Neural progenitor cell (in vitro differentiated cells): ENCODE data around the gene CACHD1. TPM values are rescaled to one million over a fixed set of nuclear protein-coding genes. Genes with fewer than 3 reads are reported as not detected.
"Not testable (repeated sequence)": the region's sequence is repeated elsewhere in the genome, so short reads cannot be mapped to it uniquely, and the experiment has no call there.

ENCODE experiments used
- DNase-seq: peaks from one replicate; pipeline ENCODE4 v3.0.0-alpha.2; 2016; ENCODE audit warnings: low spot score
- H2AFZ ChIP-seq: fragments of 200-600 bp; sonication (generic); replicated peaks from 2 replicates; pipeline ENCODE4 v1.6.1; 2016; ENCODE audit warnings: antibody characterized with exemption
- H3F3A ChIP-seq: fragments of 200-600 bp; sonication (generic); 2 replicates; pipeline ENCODE4 v1.6.1; 2016; ENCODE audit warnings: antibody characterized with exemption, low read depth
- H3K27ac ChIP-seq: fragments of 200-600 bp; sonication (generic); 2 replicates; pipeline ENCODE4 v1.5.1; 2016; ENCODE audit warnings: mild to moderate bottlenecking
- H3K27me3 ChIP-seq: fragments of 200-600 bp; sonication (generic); 2 replicates; pipeline ENCODE4 v1.6.1; 2016; ENCODE audit warnings: mild to moderate bottlenecking, moderate library complexity
- H3K36me3 ChIP-seq: fragments of 200-600 bp; sonication (generic); 2 replicates; pipeline ENCODE4 v1.5.1; 2016
- H3K4me1 ChIP-seq: fragments of 200-600 bp; sonication (generic); 2 replicates; pipeline ENCODE4 v1.6.1; 2016; ENCODE audit warnings: mixed run types
- H3K4me2 ChIP-seq: fragments of 200-600 bp; sonication (generic); 2 replicates; pipeline ENCODE4 v1.6.1; 2016
- H3K4me3 ChIP-seq: fragments of 200-600 bp; sonication (generic); 2 replicates; pipeline ENCODE4 v1.5.1; 2016
- H3K79me2 ChIP-seq: fragments of 200-600 bp; sonication (generic); 2 replicates; pipeline ENCODE4 v1.6.1; 2016; ENCODE audit warnings: low read depth
- H3K9ac ChIP-seq: fragments of 200-600 bp; sonication (generic); 2 replicates; pipeline ENCODE4 v1.6.1; 2016
- H3K9me3 ChIP-seq: fragments of 200-600 bp; sonication (generic); 2 replicates; pipeline ENCODE4 v1.5.1; 2016; ENCODE audit warnings: low read depth
- H4K20me1 ChIP-seq: fragments of 200-600 bp; sonication (generic); 2 replicates; pipeline ENCODE4 v1.6.1; 2016; ENCODE audit warnings: low read depth
- H3K27ac Mint-ChIP-seq: 3 replicates; pipeline ENCODE4 v1.8.0; 2021; ENCODE audit warnings: mixed read lengths
- H3K27me3 Mint-ChIP-seq: 2 replicates; pipeline ENCODE4 v1.8.0; 2022; ENCODE audit warnings: low read depth, mild to moderate bottlenecking, inconsistent platforms, moderate library complexity, mixed read lengths; ENCODE audit not compliant: insufficient read depth
- H3K36me3 Mint-ChIP-seq: 3 replicates; pipeline ENCODE4 v1.8.0; 2021; ENCODE audit warnings: mixed read lengths
- H3K4me1 Mint-ChIP-seq: 3 replicates; pipeline ENCODE4 v1.8.0; 2021; ENCODE audit warnings: mixed read lengths
- H3K4me3 Mint-ChIP-seq: 3 replicates; pipeline ENCODE4 v1.8.0; 2021; ENCODE audit warnings: mild to moderate bottlenecking, moderate library complexity, mixed read lengths
- H3K9me3 Mint-ChIP-seq: 3 replicates; pipeline ENCODE4 v1.8.0; 2020; ENCODE audit warnings: mixed read lengths
- CTCF ChIP-seq: fragments of 200-600 bp; sonication (generic); IDR thresholded peaks from 2 replicates; pipeline ENCODE4 v1.5.1; 2017; ENCODE audit warnings: antibody characterized with exemption, mild to moderate bottlenecking
- EZH2 ChIP-seq: fragments of 200-600 bp; sonication (generic); IDR thresholded peaks from 2 replicates; pipeline ENCODE4 v1.6.1; 2017; ENCODE audit warnings: antibody characterized with exemption, mild to moderate bottlenecking, moderate library complexity
- EZH2phosphoT487 ChIP-seq: fragments of 200-600 bp; sonication (generic); IDR thresholded peaks from 2 replicates; pipeline ENCODE4 v1.6.1; 2017; ENCODE audit warnings: antibody characterized with exemption
- total RNA-seq: library from RNA; depleted of rRNA; stranded (reverse); fragments of >200 nt; gene quantifications from 2 replicates; pipeline ENCODE4 v1.2.3, GENCODE V29; 2015; ENCODE audit warnings: low replicate concordance

The CACHD1 gene
- total RNA-seq, 1 donor from 2014 or later, result 61.0 TPM

GRCh38 chr1:64701071-64701470 lies 231.1 kb downstream of the CACHD1 start:
- Histone ChIP-seq H3K9me3 (no peaks in the 10 kb centered on the region), H3K27me3 (no peaks in the 10 kb centered on the region), H3K4me2 (no peak overlapping the region), H3K4me3 (no peak overlapping the region), H2AFZ (no peak overlapping the region), H3K27ac (no peak overlapping the region), H3K9ac (no peak overlapping the region), H3K79me2 (no peaks in the 10 kb centered on the region), H3K36me3 (no peaks in the 10 kb centered on the region), H3K4me1 (peaks cover 7% of the 10 kb centered on the region), H3F3A (no peaks in the 10 kb centered on the region), H4K20me1 (no peaks in the 10 kb centered on the region)
- no peak for TF ChIP-seq EZH2
- no peak for TF ChIP-seq CTCF
- no peak for TF ChIP-seq EZH2phosphoT487
- peaks cover 3% of the 10 kb centered on the region for H3K36me3 Mint-ChIP-seq
- H3K27ac Mint-ChIP-seq, result no peak overlapping the region
- H3K4me3 Mint-ChIP-seq, result no peak overlapping the region
- H3K4me1 Mint-ChIP-seq, result peaks cover 12% of the 10 kb centered on the region
- H3K27me3 Mint-ChIP-seq, result peaks cover 2% of the 10 kb centered on the region
- H3K9me3 Mint-ChIP-seq, result peaks cover 4% of the 10 kb centered on the region
- DNase-seq, result no peak

- peaks cover 12% of the 10 kb centered on the region for H3K4me1 Mint-ChIP-seq
- no peaks in the 10 kb centered on the region for H4K20me1 ChIP-seq
- H3K36me3 Mint-ChIP-seq, result no peaks in the 10 kb centered on the region
- H3K79me2 ChIP-seq, result no peaks in the 10 kb centered on the region
- no peak overlapping the region for H3K27ac ChIP-seq
- H3K9ac ChIP-seq, result no peak overlapping the region
- H3K9me3 Mint-ChIP-seq, result peaks cover 4% of the 10 kb centered on the region
- H2AFZ ChIP-seq, result no peak overlapping the region
- no peaks in the 10 kb centered on the region for H3F3A ChIP-seq
- H3K27me3 ChIP-seq, result no peaks in the 10 kb centered on the region
- H3K27me3 Mint-ChIP-seq, result peaks cover 2% of the 10 kb centered on the region
- TF ChIP-seq CTCF (no peak), EZH2 (no peak), EZH2phosphoT487 (no peak)
- H3K27ac Mint-ChIP-seq, result no peak overlapping the region
- H3K9me3 ChIP-seq, result no peaks in the 10 kb centered on the region
- H3K4me3 Mint-ChIP-seq, result no peak overlapping the region
- H3K4me2 ChIP-seq, result no peak overlapping the region
- no peak for DNase-seq
- H3K4me1 ChIP-seq, result peaks cover 7% of the 10 kb centered on the region
- no peak overlapping the region for H3K4me3 ChIP-seq
- no peaks in the 10 kb centered on the region for H3K36me3 ChIP-seq
Observed at GRCh38 chr1:64701886-64702285, 232.0 kb downstream of the CACHD1 start.

- not testable (repeated sequence) for H2AFZ ChIP-seq, H3K9me3 ChIP-seq, H3K9ac ChIP-seq, H3K36me3 Mint-ChIP-seq, H3K27ac Mint-ChIP-seq, H3F3A ChIP-seq, H3K9me3 Mint-ChIP-seq, H3K4me1 ChIP-seq, DNase-seq, H4K20me1 ChIP-seq, H3K36me3 ChIP-seq, H3K4me2 ChIP-seq, H3K79me2 ChIP-seq, H3K4me3 ChIP-seq, H3K27me3 Mint-ChIP-seq, H3K4me3 Mint-ChIP-seq, H3K27me3 ChIP-seq, H3K27ac ChIP-seq
- H3K4me1 Mint-ChIP-seq, result peaks cover 12% of the 10 kb centered on the region
Observed at GRCh38 chr1:64702670-64703069, 232.7 kb downstream of the CACHD1 start.

- H3K79me2 ChIP-seq, result no peaks in the 10 kb centered on the region
- no peaks in the 10 kb centered on the region for H3K9me3 ChIP-seq
- no peak for TF ChIP-seq CTCF
- H3K27me3 Mint-ChIP-seq, result peaks cover 2% of the 10 kb centered on the region
- no peak overlapping the region for H3K4me2 ChIP-seq
- H3K4me1 ChIP-seq, result peaks cover 7% of the 10 kb centered on the region
- no peak overlapping the region for H3K9ac ChIP-seq
- no peaks in the 10 kb centered on the region for H3F3A ChIP-seq
- H3K4me1 Mint-ChIP-seq, result peaks cover 10% of the 10 kb centered on the region
- no peaks in the 10 kb centered on the region for H4K20me1 ChIP-seq
- no peaks in the 10 kb centered on the region for H3K36me3 Mint-ChIP-seq
- DNase-seq, result no peak
- no peak overlapping the region for H2AFZ ChIP-seq
- H3K27ac ChIP-seq, result no peak overlapping the region
- H3K36me3 ChIP-seq, result no peaks in the 10 kb centered on the region
- no peak overlapping the region for H3K27ac Mint-ChIP-seq
- no peak overlapping the region for H3K4me3 ChIP-seq
- no peaks in the 10 kb centered on the region for H3K27me3 ChIP-seq
- no peak overlapping the region for H3K4me3 Mint-ChIP-seq
- peaks cover 4% of the 10 kb centered on the region for H3K9me3 Mint-ChIP-seq
Observed at GRCh38 chr1:64703600-64703999, 233.7 kb downstream of the CACHD1 start.
